Central memory CD8-positive, alpha-beta T cell (primary cell): ENCODE data around the gene ENOX2.

Experiments
- ATAC-seq: fragments of 150-1000 bp; cut with Tn5 transposase; replicated peaks from 2 replicates; pipeline ENCODE4 v1.10.0; 2022; ENCODE audit warnings: mild to moderate bottlenecking, moderate FRiP score, moderate number of reproducible peaks; ENCODE audit not compliant: poor library complexity, severe bottlenecking; ENCODE audit errors: extremely low read depth
- DNase-seq, 2 donors: peaks; one replicate each; pipeline ENCODE4 v3.0.0; 2021; ENCODE audit warnings: low spot score in 2 of 2
- H3K27ac Mint-ChIP-seq: one replicate; pipeline ENCODE4 v1.8.0; 2022; ENCODE audit warnings: low read depth, mild to moderate bottlenecking, moderate library complexity, mixed read lengths
- H3K27me3 Mint-ChIP-seq: one replicate; pipeline ENCODE4 v1.8.0; 2022; ENCODE audit warnings: mixed read lengths
- H3K36me3 Mint-ChIP-seq: one replicate; pipeline ENCODE4 v1.8.0; 2022; ENCODE audit warnings: mild to moderate bottlenecking, moderate library complexity, mixed read lengths; ENCODE audit not compliant: insufficient read depth
- H3K4me1 Mint-ChIP-seq: one replicate; pipeline ENCODE4 v1.8.0; 2022; ENCODE audit warnings: mixed read lengths
- H3K4me3 Mint-ChIP-seq: one replicate; pipeline ENCODE4 v1.8.0; 2022; ENCODE audit warnings: mild to moderate bottlenecking, moderate library complexity, mixed read lengths
- H3K9me3 Mint-ChIP-seq: one replicate; pipeline ENCODE4 v1.8.0; 2022; ENCODE audit warnings: mixed read lengths

The ENOX2 gene

GRCh38 chrX:130606425-130606824, 296.6 kb downstream of the ENOX2 start:
- Mint-ChIP-seq H3K27ac (no peak overlapping the region), H3K4me3 (no peak overlapping the region), H3K27me3 (no peaks in the 10 kb centered on the region), H3K36me3 (no peaks in the 10 kb centered on the region), H3K4me1 (no peaks in the 10 kb centered on the region), H3K9me3 (no peaks in the 10 kb centered on the region)
- ATAC-seq (no peak), DNase-seq (no peak)

DNA sequence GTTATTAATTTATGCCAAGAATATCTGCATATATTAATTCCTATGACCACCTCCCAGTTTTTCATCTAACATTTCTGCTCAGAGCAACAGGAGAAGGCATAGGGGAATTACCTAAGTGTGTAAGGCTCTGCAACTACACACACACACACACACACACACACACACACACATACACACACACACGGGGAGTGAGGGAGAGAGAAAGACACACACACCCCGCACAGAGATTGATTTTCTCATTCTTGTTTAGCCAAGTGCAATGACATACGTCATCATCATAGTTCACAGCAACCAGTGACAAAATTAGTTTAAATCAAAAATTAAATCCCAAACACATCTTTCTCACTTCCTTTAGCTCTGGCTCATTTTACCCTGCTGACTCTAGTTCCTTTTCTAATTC, 298.1 kb downstream of the ENOX2 start:
- DNase-seq (no peak), ATAC-seq (no peak)
- Mint-ChIP-seq H3K4me1 (no peaks in the 10 kb centered on the region), H3K36me3 (no peaks in the 10 kb centered on the region), H3K9me3 (no peaks in the 10 kb centered on the region), H3K27ac (no peak overlapping the region), H3K4me3 (no peak overlapping the region), H3K27me3 (no peaks in the 10 kb centered on the region)

GRCh38 chrX:130594453-130594916, 308.5 kb downstream of the ENOX2 start:
- DNase-seq (no peak), ATAC-seq (no peak)
- Mint-ChIP-seq H3K4me3 (no peak overlapping the region), H3K27ac (no peak overlapping the region), H3K36me3 (no peaks in the 10 kb centered on the region), H3K27me3 (no peaks in the 10 kb centered on the region), H3K4me1 (no peaks in the 10 kb centered on the region), H3K9me3 (no peaks in the 10 kb centered on the region)

- DNase-seq (no peak), ATAC-seq (no peak)
- H3K27ac Mint-ChIP-seq: no peak overlapping the region
- H3K36me3 Mint-ChIP-seq: no peaks in the 10 kb centered on the region
- no peaks in the 10 kb centered on the region for H3K4me1 Mint-ChIP-seq
- no peaks in the 10 kb centered on the region for H3K9me3 Mint-ChIP-seq
- H3K4me3 Mint-ChIP-seq: no peak overlapping the region
- H3K27me3 Mint-ChIP-seq: no peaks in the 10 kb centered on the region
These were observed 309.1 kb downstream of the ENOX2 start for GRCh38 chrX:130593911-130594310.

- H3K9me3 Mint-ChIP-seq: no peaks in the 10 kb centered on the region
- no peaks in the 10 kb centered on the region for H3K4me1 Mint-ChIP-seq
- no peaks in the 10 kb centered on the region for H3K27me3 Mint-ChIP-seq
- H3K36me3 Mint-ChIP-seq: no peaks in the 10 kb centered on the region
- H3K4me3 Mint-ChIP-seq: no peak overlapping the region
- H3K27ac Mint-ChIP-seq: no peak overlapping the region
- DNase-seq: no peak
- ATAC-seq: no peak
These were observed 310.8 kb downstream of the ENOX2 start for GRCh38 chrX:130592204-130592603.

- Mint-ChIP-seq H3K4me1 (no peaks in the 10 kb centered on the region), H3K27me3 (peaks cover 16% of the 10 kb centered on the region), H3K36me3 (no peaks in the 10 kb centered on the region), H3K27ac (no peak overlapping the region), H3K4me3 (no peak overlapping the region), H3K9me3 (no peaks in the 10 kb centered on the region)
- DNase-seq (no peak), ATAC-seq (no peak)
These were observed 324.1 kb downstream of the ENOX2 start for GRCh38 chrX:130578906-130579305.

DNA sequence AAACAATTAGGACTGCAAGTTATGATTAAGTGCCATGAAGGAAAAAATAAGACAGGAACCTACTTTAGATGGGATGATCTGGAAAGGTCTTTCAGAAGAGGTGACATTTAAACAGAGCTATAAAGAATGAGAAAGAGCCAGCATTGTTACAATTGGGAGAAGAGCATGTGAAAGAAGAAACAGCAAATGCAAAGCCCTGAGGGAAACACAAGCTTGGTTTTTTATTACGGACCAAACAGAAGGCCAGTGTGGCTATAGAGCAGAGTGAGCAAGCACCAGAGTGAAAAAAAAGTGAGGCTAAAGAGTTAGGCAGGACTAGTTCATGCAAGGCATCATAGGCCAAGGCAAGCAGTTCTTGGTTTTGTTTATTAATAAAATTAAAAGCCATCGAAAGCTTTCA, 325.6 kb downstream of the ENOX2 start:
- H3K4me3 Mint-ChIP-seq: no peak overlapping the region
- no peak for DNase-seq
- no peak for ATAC-seq
- no peaks in the 10 kb centered on the region for H3K36me3 Mint-ChIP-seq
- no peak overlapping the region for H3K27ac Mint-ChIP-seq
- no peaks in the 10 kb centered on the region for H3K4me1 Mint-ChIP-seq
- peaks cover 12% of the 10 kb centered on the region for H3K27me3 Mint-ChIP-seq
- no peaks in the 10 kb centered on the region for H3K9me3 Mint-ChIP-seq

- Mint-ChIP-seq H3K27ac (no peak overlapping the region), H3K9me3 (no peaks in the 10 kb centered on the region), H3K27me3 (peaks cover 10% of the 10 kb centered on the region), H3K4me1 (no peaks in the 10 kb centered on the region), H3K4me3 (no peak overlapping the region), H3K36me3 (no peaks in the 10 kb centered on the region)
- DNase-seq (no peak), ATAC-seq (no peak)
These were observed 327.1 kb downstream of the ENOX2 start for GRCh38 chrX:130575831-130576389.
